Measurements from ENCODE around the gene FRAS1. TPM values are rescaled to one million over a fixed set of nuclear protein-coding genes. Genes with fewer than 3 reads are reported as not detected.

Gene FRAS1
- total and polyA plus RNA-seq, 2 of the 8 experiments (the other 6 are each of a cell fraction or from before 2014, with no cell fraction given), result 38.5 to 109 TPM

DNA sequence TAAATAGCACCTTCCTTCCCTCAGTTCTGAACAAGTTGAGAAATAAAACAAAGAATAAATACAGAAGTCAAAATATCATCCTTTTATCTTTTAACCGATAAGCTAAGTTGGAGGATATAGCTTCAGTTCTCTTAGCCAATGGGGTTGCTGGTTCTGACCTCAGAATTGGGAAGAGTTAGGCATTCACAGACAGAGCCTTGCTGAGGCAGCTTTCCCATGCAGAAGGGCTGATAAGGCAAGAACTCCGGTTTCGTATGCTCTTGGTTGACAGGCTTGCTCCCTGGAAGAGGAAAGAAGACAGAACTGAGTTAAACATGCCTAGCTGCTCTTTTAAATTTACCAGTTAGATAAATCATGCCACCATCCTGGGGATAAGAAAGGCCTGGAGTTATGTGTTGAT is 17.6 kb downstream of the FRAS1 start:
- Histone ChIP-seq H2AK5ac (ENCODE audit: low read depth, low read length) (no peak overlapping the region), H4K8ac (ENCODE audit: extremely low read depth, insufficient read depth, low read length) (no peak overlapping the region), H3K18ac (ENCODE audit: extremely low read depth, low read length) (no peak overlapping the region), H3K36me3 (ENCODE audit: control insufficient read depth in 2 of 4, insufficient read depth in 4 of 4, low read length in 3 of 4) (peaks cover 0 to 24% (median 12%) of the 10 kb centered on the region in 4 experiments; a peak in 4 of 8 replicates), H4K91ac (replicated peaks; ENCODE audit: insufficient read length, low read length) (no peak overlapping the region), H3K4me1 (replicated peaks in 1 of 4; ENCODE audit: control insufficient read depth in 3 of 4, insufficient read depth in 4 of 4, low read length in 3 of 4) (peaks cover 0 to 23% (median 14%) of the 10 kb centered on the region in 4 experiments; a peak in 6 of 7 replicates), H3K14ac (ENCODE audit: insufficient read length) (no peak overlapping the region), H4K20me1 (replicated peaks in 1 of 2; ENCODE audit: control insufficient read depth in 1 of 2, insufficient read depth in 2 of 2, low read length in 2 of 2) (peaks cover under 1 to 2% of the 10 kb centered on the region in 2 experiments), H3K27ac (ENCODE audit: low read depth, low read length) (no peak overlapping the region), H3K9me3 (ENCODE audit: insufficient read depth in 2 of 2, low read depth in 1 of 2, low read length in 1 of 2) (no peaks in the 10 kb centered on the region), H3K9ac (replicated peaks in 1 of 4; ENCODE audit: extremely low read depth in 1 of 4, low read depth in 3 of 4, low read length in 3 of 4) (no peak overlapping the region), H2BK120ac (replicated peaks; ENCODE audit: low read depth, low read length) (no peak overlapping the region), H2AFZ (ENCODE audit: low read length) (no peak overlapping the region), H3K23ac (ENCODE audit: insufficient read length) (no peak overlapping the region), H3K79me1 (ENCODE audit: low read depth, low read length) (peaks cover 8% of the 10 kb centered on the region; the same call in 1 of the 2 replicates), H3K23me2 (ENCODE audit: low read depth, low read length) (no peaks in the 10 kb centered on the region), H3K79me2 (ENCODE audit: control insufficient read depth in 1 of 2, insufficient read depth in 2 of 2, low read length in 2 of 2) (peaks cover 0 to 91% of the 10 kb centered on the region in 2 experiments; a peak in 3 of 4 replicates), H3K27me3 (replicated peaks in 1 of 4; ENCODE audit: control insufficient read depth in 3 of 4, extremely low read depth in 1 of 4, insufficient read depth in 3 of 4, low read length in 3 of 4) (no peaks in the 10 kb centered on the region), H2BK15ac (ENCODE audit: low read length) (no peak overlapping the region; the same call in 1 of the 2 replicates), H2BK5ac (ENCODE audit: low read depth, low read length) (no peak overlapping the region), H4K5ac (ENCODE audit: insufficient read length, low read depth, low read length) (no peak overlapping the region), H3K4ac (replicated peaks; ENCODE audit: insufficient read length, low read depth, low read length) (no peak overlapping the region), H3K4me3 (ENCODE audit: extremely low read depth in 1 of 4, insufficient read depth in 2 of 4, low read depth in 3 of 4, low read length in 4 of 4) (no peak overlapping the region), H3K56ac (replicated peaks; ENCODE audit: insufficient read length, low read depth, low read length) (no peak overlapping the region), H2BK20ac (ENCODE audit: low read length) (no peak overlapping the region), H3K4me2 (ENCODE audit: insufficient read depth in 1 of 2, low read depth in 2 of 2, low read length in 2 of 2) (peak overlapping the region in 1 of 2 experiments; percentile 34; a peak in 2 of 4 replicates), H2BK12ac (ENCODE audit: low read depth, low read length) (no peak overlapping the region)
- FAIRE-seq (peak; percentile 7), DNase-seq (ENCODE audit: low read depth in 1 of 2, low spot score in 2 of 2) (no peak)
- 90% methylated on average over 3 of the region's 3 CpGs; no CpG with 5 or more reads in 1 of the 2 experiments for WGBS, 2 experiments (ENCODE audit: extremely low coverage in 1 of 2, insufficient coverage in 1 of 2, insufficient read length in 1 of 2, insufficient replicate concordance in 2 of 2, low coverage in 1 of 2, low lambda C conversion rate in 2 of 2, missing lambda C conversion rate in 1 of 2)
- POLR2A ChIA-PET (ENCODE audit: partially characterized antibody), result interaction anchor here (1.2 to 4.3 kb wide), 5 partner anchors 9 to 18 kb away, joined by 5 to 15 read pairs (median 9); partner anchors contain the start of gene FRAS1
- CTCF ChIA-PET (ENCODE audit: partially characterized antibody), result interaction anchor here (0.7 to 2.6 kb wide), 6 partner anchors 11 to 86 kb away, joined by 3 to 11 read pairs (median 4); no protein-coding TSS in a partner anchor
- TF ChIP-seq RFX5 (IDR thresholded peaks at IDR 0.05; ENCODE audit: borderline replicate concordance, low read depth, low read length) (no peak), EGR1 (IDR thresholded peaks at IDR 0.05; ENCODE audit: borderline replicate concordance, low read depth, low read length) (no peak), FOSL1 (IDR thresholded peaks at IDR 0.05; ENCODE audit: insufficient read depth, low read depth, low read length) (no peak)

Data from H1 (cell line).